Psoas muscle (tissue), 8 donors: ENCODE results near the gene PRR29. TPM values are rescaled to one million over a fixed set of nuclear protein-coding genes. Genes with fewer than 3 reads are reported as not detected.

Source experiments
- ATAC-seq, 4 donors: fragments of 200-7000 bp; cut with Tn5 transposase; one replicate each; pipeline ENCODE4 v1.9.1; 2020; ENCODE audit warnings: moderate library complexity in 3 of 4, mild to moderate bottlenecking in 2 of 4
- DNase-seq, 2 donors: peaks; one replicate each; pipeline ENCODE4 v3.0.0-alpha.2; 2020
- H3K27ac ChIP-seq: fragments of 200-600 bp; one replicate; pipeline ENCODE4 v1.8.0; 2022
- H3K27me3 ChIP-seq, 3 donors: fragments of 200-600 bp in 1 of 3; one replicate each; pipeline versions ENCODE4 v1.6.1 to v1.8.0; 2013 to 2022; ENCODE audit warnings: low read length in 2 of 3, mild to moderate bottlenecking in 2 of 3, moderate library complexity in 1 of 3; ENCODE audit not compliant: insufficient read depth in 3 of 3
- H3K36me3 ChIP-seq, 2 donors: fragments of 200-600 bp in 1 of 2; one replicate each; pipeline versions ENCODE4 v1.6.1 to v1.8.0; 2013 to 2022; ENCODE audit warnings: low read depth in 1 of 2, mild to moderate bottlenecking in 1 of 2, moderate library complexity in 1 of 2; ENCODE audit not compliant: insufficient read depth in 1 of 2
- H3K4me1 ChIP-seq: fragments of 200-600 bp; one replicate; pipeline ENCODE4 v1.8.0; 2022
- H3K4me3 ChIP-seq: fragments of 200-600 bp; one replicate; pipeline ENCODE4 v1.8.0; 2022; ENCODE audit warnings: mild to moderate bottlenecking
- H3K9me3 ChIP-seq: fragments of 200-600 bp; one replicate; pipeline ENCODE4 v1.8.0; 2022
- CTCF ChIP-seq: fragments of 200-600 bp; IDR thresholded peaks from one replicate; pipeline ENCODE4 v1.8.0; 2022; ENCODE audit warnings: antibody characterized with exemption
- WGBS, 3 donors: extraction: QIAGEN DNeasy Blood & Tissue Kit; methylation state at CpG; one replicate each; pipeline versions ENCODE4 v1.1.6 to v1.1.7; 2013; 5-methylcytosine and 5-hydroxymethylcytosine counted together
- intact Hi-C, 2 donors: fragments of 100-400 bp; cut with DNase I; formaldehyde crosslinking; loops; one replicate each; pipeline versions ENCODE4 v1.11.0 to v1.14.2; 2022
- polyA plus RNA-seq, 3 donors: library from polyadenylated mRNA; stranded (reverse); fragments of 200-250 nt; gene quantifications; one replicate each; pipeline ENCODE4 v1.2.3, GENCODE V29; 2013
- total RNA-seq, 4 donors: library from RNA; stranded (reverse); fragmentation: NEBNext Ultra II Directional in 2 of 4; extraction: Animal tissue kit (Norgen Biotek cat#: 25700) in 2 of 4; gene quantifications; one replicate each; pipeline versions ENCODE4 v1.2.1 to v1.2.4, GENCODE V29; 2021 to 2023
- donor health status: healthy with polysubstance abuse.
- donor health status: DM: no; HTN: no; CAD: no; lungs with moderate emphysema.
- donor health status: Bipolar disorder and iron deficiency.
- donor health status: healthy.
- donor health status: DM: yes; HTN: yes; CAD: no.
- donor health status: DM: no; HTN: no; CAD: no.
- donor health status: DM: no; HTN: no; CAD: no.
- donor health status: DM: yes; HTN: yes; CAD: no.

The PRR29 gene
- total and polyA plus RNA-seq, 7 donors: 0.09 to 0.47 (median 0.16) TPM; not detected in 1

- peaks cover 0 to 98% of the 10 kb centered on the region in 2 donors for H3K36me3 ChIP-seq
- no peak for ATAC-seq
These were observed 55.0 kb downstream of the PRR29 start for GRCh38 chr17:64053101-64053500.

More at GRCh38 chr17:64053101-64053500, 55.0 kb downstream of the PRR29 start:
- H3K4me3 ChIP-seq: no peak overlapping the region
- H3K4me1 ChIP-seq: no peaks in the 10 kb centered on the region
- no peak for DNase-seq
- no peak overlapping the region for H3K27ac ChIP-seq
- no peaks in the 10 kb centered on the region for H3K27me3 ChIP-seq
- TF ChIP-seq CTCF: no peak
- no peaks in the 10 kb centered on the region for H3K9me3 ChIP-seq
- WGBS, 3 donors: 93 to 97% (median 96%) methylated on average over 10 of the region's 10 CpGs
- intact Hi-C loops: no loop called here

Other genes with a start within 250 kb of the PRR29 start
- gene CCDC47, start 224.8 kb upstream of the PRR29 start, total RNA-seq: 100 to 1,000 TPM in 3 of 4 donors, 10 to 100 TPM in 1; 67.4 to 138 (median 114) TPM
- gene CCDC47, start 224.8 kb upstream of the PRR29 start, polyA plus RNA-seq: 100 to 1,000 TPM in 2 of 3 donors, 10 to 100 TPM in 1; 61.7 to 137 (median 125) TPM
- gene DDX42, start 224.2 kb upstream of the PRR29 start, total RNA-seq: 10 to 100 TPM; 47.4 to 91.0 (median 73.9) TPM
- gene DDX42, start 224.2 kb upstream of the PRR29 start, polyA plus RNA-seq: 10 to 100 TPM; 46.3 to 56.0 (median 55.8) TPM
- gene PSMC5, start 170.9 kb upstream of the PRR29 start, total RNA-seq: 100 to 1,000 TPM; 147 to 224 (median 176) TPM
- gene PSMC5, start 170.9 kb upstream of the PRR29 start, polyA plus RNA-seq: 100 to 1,000 TPM; 269 to 380 (median 341) TPM
- gene FTSJ3, start 170.7 kb upstream of the PRR29 start, total RNA-seq: 10 to 100 TPM; 20.1 to 26.2 (median 24.8) TPM
- 10 to 100 TPM; 14.4 to 41.9 (median 41.0) TPM for gene FTSJ3, start 170.7 kb upstream of the PRR29 start, polyA plus RNA-seq
- gene SMARCD2, start 155.7 kb upstream of the PRR29 start, total RNA-seq: 10 to 100 TPM in 3 of 4 donors, 1 to 10 TPM in 1; 9.4 to 26.9 (median 18.4) TPM
- gene SMARCD2, start 155.7 kb upstream of the PRR29 start, polyA plus RNA-seq: 10 to 100 TPM; 12.1 to 15.4 (median 14.7) TPM
- not detected for gene CSH2, start 124.7 kb upstream of the PRR29 start, total RNA-seq
- not detected for gene CSH2, start 124.7 kb upstream of the PRR29 start, polyA plus RNA-seq
- not detected for gene GH2, start 116.4 kb upstream of the PRR29 start, total RNA-seq
- not detected for gene GH2, start 116.4 kb upstream of the PRR29 start, polyA plus RNA-seq
- gene CSH1, start 101.8 kb upstream of the PRR29 start, total RNA-seq: not detected
- gene CSH1, start 101.8 kb upstream of the PRR29 start, polyA plus RNA-seq: not detected
- gene CSHL1, start 87.1 kb upstream of the PRR29 start, total RNA-seq: not detected
- gene CSHL1, start 87.1 kb upstream of the PRR29 start, polyA plus RNA-seq: not detected
- not detected for gene GH1, start 79.5 kb upstream of the PRR29 start, total RNA-seq
- gene GH1, start 79.5 kb upstream of the PRR29 start, polyA plus RNA-seq: not detected
- 1 to 10 TPM; 2.8 to 5.7 (median 4.0) TPM for gene CD79B, start 66.0 kb upstream of the PRR29 start, total RNA-seq
- gene CD79B, start 66.0 kb upstream of the PRR29 start, polyA plus RNA-seq: 1 to 10 TPM; 1.9 to 3.8 (median 3.7) TPM
- gene SCN4A, start 25.4 kb upstream of the PRR29 start, total RNA-seq: 100 to 1,000 TPM in 2 of 4 donors, 10 to 100 TPM in 2; 45.9 to 137 (median 98.4) TPM
- 10 to 100 TPM in 2 of 3 donors, 1 to 10 TPM in 1; 3.8 to 34.9 (median 14.7) TPM for gene SCN4A, start 25.4 kb upstream of the PRR29 start, polyA plus RNA-seq
- 10 to 100 TPM; 22.5 to 34.8 (median 26.8) TPM for gene ICAM2, start 22.3 kb downstream of the PRR29 start, total RNA-seq
- gene ICAM2, start 22.3 kb downstream of the PRR29 start, polyA plus RNA-seq: 10 to 100 TPM; 20.4 to 50.0 (median 34.0) TPM
- gene ERN1, start 131.8 kb downstream of the PRR29 start, total RNA-seq: 10 to 100 TPM; 10.6 to 16.6 (median 14.2) TPM
- gene ERN1, start 131.8 kb downstream of the PRR29 start, polyA plus RNA-seq: 1 to 10 TPM; 2.8 to 7.6 (median 5.4) TPM